NT2/D1 (cell line): Measurements from ENCODE around the gene FANCM.
A peak's percentile ranks its signal among the peaks of the same experiment; 100 is the strongest.

ENCODE experiments used
- DNase-seq: peaks from one replicate; pipeline ENCODE4 v3.0.0-alpha.2; 2011; ENCODE audit warnings: low read depth, low spot score
- H3K27me3 ChIP-seq: 2 replicates; pipeline ENCODE4 v1.6.0; 2011; ENCODE audit warnings: mild to moderate bottlenecking; ENCODE audit not compliant: insufficient read length, insufficient read depth
- H3K36me3 ChIP-seq: 2 replicates; pipeline ENCODE4 v1.6.1; 2011; ENCODE audit warnings: mild to moderate bottlenecking, low read length, mixed read lengths; ENCODE audit not compliant: insufficient read depth, insufficient read length
- H3K4me1 ChIP-seq: 2 replicates; pipeline ENCODE4 v1.5.1; 2011; ENCODE audit not compliant: insufficient read depth, insufficient read length
- H3K4me3 ChIP-seq: 2 replicates; pipeline ENCODE4 v1.5.1; 2011; ENCODE audit warnings: low read depth; ENCODE audit not compliant: insufficient read length
- H3K9ac ChIP-seq: 2 replicates; pipeline ENCODE4 v1.6.0; 2011; ENCODE audit warnings: low read depth; ENCODE audit not compliant: insufficient read length
- H3K9me3 ChIP-seq: 2 replicates; pipeline ENCODE4 v1.5.1; 2011; ENCODE audit warnings: mild to moderate bottlenecking, low read length; ENCODE audit not compliant: insufficient read depth
- SUZ12 ChIP-seq: IDR thresholded peaks from 2 replicates; pipeline ENCODE4 v1.6.1; 2011; ENCODE audit not compliant: insufficient read length, insufficient read depth; ENCODE audit errors: extremely low read depth
- YY1 ChIP-seq: IDR thresholded peaks from 2 replicates; pipeline ENCODE4 v1.6.1; 2011; ENCODE audit not compliant: insufficient read length, insufficient read depth
- ZNF274 ChIP-seq: IDR thresholded peaks from 2 replicates; pipeline ENCODE4 v1.6.1; 2011; ENCODE audit warnings: mild to moderate bottlenecking, low read depth, low read length

Gene FANCM

GRCh38 chr14:45135659-45136395 is at the start of gene FANCM:
Gene FANCM (plus strand): TSS chr14:45135930. CDS start chr14:45136032, 102 bp downstream.
- TF ChIP-seq ZNF274: no peak
- TF ChIP-seq SUZ12: no peak
- TF ChIP-seq YY1: no peak
- Histone ChIP-seq H3K9me3 (no peaks in the 10 kb centered on the region), H3K4me3 (peak within 1 kb of the TSS; percentile 91), H3K36me3 (peaks cover 10% of the 10 kb centered on the region), H3K9ac (peak within 1 kb of the TSS; percentile 95), H3K4me1 (no peaks in the 10 kb centered on the region), H3K27me3 (no peaks in the 10 kb centered on the region)
- peak; percentile 90 for DNase-seq

- H3K4me3 ChIP-seq: no peak overlapping the region
- peaks cover 17% of the 10 kb centered on the region for H3K36me3 ChIP-seq
- H3K27me3 ChIP-seq: no peaks in the 10 kb centered on the region
- DNase-seq: no peak
- TF ChIP-seq SUZ12 (no peak), YY1 (no peak), ZNF274 (no peak)
- no peak overlapping the region for H3K9ac ChIP-seq
- no peaks in the 10 kb centered on the region for H3K9me3 ChIP-seq
- no peaks in the 10 kb centered on the region for H3K4me1 ChIP-seq
These were observed 45.9 kb upstream of the FANCM start for GRCh38 chr14:45089813-45090212.

DNA sequence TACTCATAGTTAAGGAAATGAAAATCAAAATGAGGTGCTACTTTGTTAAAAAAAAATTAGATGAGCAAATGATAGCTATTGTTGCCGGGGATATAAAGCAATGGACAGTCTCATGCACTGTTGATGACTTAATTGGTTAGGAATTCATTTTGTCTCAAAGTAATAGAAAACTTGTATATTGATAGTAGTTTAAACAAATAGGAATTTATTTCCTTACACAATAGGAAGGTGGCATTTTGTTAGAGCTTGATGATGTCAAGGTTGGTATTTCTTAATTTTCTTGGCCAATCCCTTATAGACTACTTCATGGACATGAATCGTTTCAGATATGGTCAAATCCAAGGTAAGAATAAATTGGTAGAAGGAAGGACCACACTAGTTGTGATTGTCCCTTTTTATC is 44.0 kb upstream of the FANCM start:
- H3K9me3 ChIP-seq: no peaks in the 10 kb centered on the region
- H3K4me3 ChIP-seq: no peak overlapping the region
- peaks cover 32% of the 10 kb centered on the region for H3K36me3 ChIP-seq
- no peak overlapping the region for H3K9ac ChIP-seq
- TF ChIP-seq YY1 (no peak), SUZ12 (no peak), ZNF274 (no peak)
- DNase-seq: no peak
- no peaks in the 10 kb centered on the region for H3K27me3 ChIP-seq
- no peaks in the 10 kb centered on the region for H3K4me1 ChIP-seq

GRCh38 chr14:45094275-45094674 is 41.5 kb upstream of the FANCM start:
- Histone ChIP-seq H3K36me3 (peaks cover 46% of the 10 kb centered on the region), H3K4me3 (no peak overlapping the region)
- no peak for TF ChIP-seq ZNF274
- TF ChIP-seq YY1: no peak
- TF ChIP-seq SUZ12: no peak

DNA sequence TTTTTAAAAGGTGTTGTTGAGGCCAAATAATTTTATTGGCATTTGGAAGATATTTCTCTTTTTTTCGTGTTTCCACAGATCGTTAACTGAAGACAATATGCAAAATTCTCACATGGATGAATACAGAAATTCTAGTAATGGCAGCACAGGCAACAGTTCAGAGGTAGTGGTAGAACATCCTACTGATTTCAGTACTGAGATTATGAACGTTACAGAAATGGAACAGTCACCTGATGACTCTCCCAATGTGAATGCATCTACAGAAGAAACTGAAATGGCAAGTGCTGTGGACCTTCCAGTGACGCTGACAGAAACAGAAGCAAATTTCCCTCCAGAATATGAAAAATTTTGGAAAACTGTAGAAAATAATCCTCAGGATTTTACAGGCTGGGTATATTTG is 40.6 kb upstream of the FANCM start:
- TF ChIP-seq SUZ12 (no peak), YY1 (no peak), ZNF274 (no peak)
- Histone ChIP-seq H3K36me3 (peaks cover 51% of the 10 kb centered on the region), H3K27me3 (no peaks in the 10 kb centered on the region), H3K9me3 (no peaks in the 10 kb centered on the region), H3K4me1 (no peaks in the 10 kb centered on the region), H3K9ac (no peak overlapping the region), H3K4me3 (no peak overlapping the region)
- DNase-seq: no peak

More at GRCh38 chr14:45094275-45094674, 41.5 kb upstream of the FANCM start:
- Histone ChIP-seq H3K4me1 (no peaks in the 10 kb centered on the region), H3K9me3 (no peaks in the 10 kb centered on the region), H3K27me3 (no peaks in the 10 kb centered on the region), H3K9ac (no peak overlapping the region)
- DNase-seq: no peak

DNA sequence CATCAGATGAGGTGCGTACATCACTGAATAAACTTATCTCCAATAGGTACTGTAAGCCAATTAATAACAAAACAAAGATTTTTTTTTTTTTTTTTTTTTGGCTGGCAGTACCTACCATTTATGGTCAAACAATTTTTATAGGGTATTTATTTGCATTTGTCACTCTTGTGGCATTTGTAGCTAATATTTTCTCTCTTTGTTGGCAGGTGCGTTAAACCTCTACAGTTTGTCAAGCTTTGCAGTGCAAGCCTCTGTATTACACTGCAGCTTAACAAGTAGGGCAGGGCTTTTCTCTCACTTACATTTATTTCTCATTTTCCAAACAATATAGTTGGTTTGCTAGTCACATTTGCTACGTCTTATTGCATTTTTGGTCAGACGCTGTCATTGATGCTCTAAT is 39.5 kb upstream of the FANCM start:
- H3K9ac ChIP-seq: no peak overlapping the region
- no peak for DNase-seq
- H3K4me1 ChIP-seq: no peaks in the 10 kb centered on the region
- peaks cover 55% of the 10 kb centered on the region for H3K36me3 ChIP-seq
- H3K4me3 ChIP-seq: no peak overlapping the region
- H3K9me3 ChIP-seq: no peaks in the 10 kb centered on the region
- TF ChIP-seq ZNF274 (no peak), SUZ12 (no peak), YY1 (no peak)
- no peaks in the 10 kb centered on the region for H3K27me3 ChIP-seq

GRCh38 chr14:45103806-45104205 is 31.9 kb upstream of the FANCM start:
- H3K9ac ChIP-seq: no peak overlapping the region
- no peak for DNase-seq
- H3K9me3 ChIP-seq: no peaks in the 10 kb centered on the region
- H3K36me3 ChIP-seq: peaks cover 52% of the 10 kb centered on the region
- TF ChIP-seq ZNF274 (no peak), SUZ12 (no peak), YY1 (no peak)
- no peak overlapping the region for H3K4me3 ChIP-seq
- no peaks in the 10 kb centered on the region for H3K4me1 ChIP-seq
- H3K27me3 ChIP-seq: no peaks in the 10 kb centered on the region
